ENCODE measurements around the gene NUTM2D.
"Not testable (repeated sequence)": the region's sequence is repeated elsewhere in the genome, so short reads cannot be mapped to it uniquely, and the experiment has no call there.

Gene NUTM2D

GRCh38 chr10:87396206-87396605 is 38.7 kb downstream of the NUTM2D start:
- H3K27me3 ChIP-seq, H3K36me3 ChIP-seq: not testable (repeated sequence)

GRCh38 chr10:87398436-87398835 is 40.9 kb downstream of the NUTM2D start:
- H3K4me3 ChIP-seq (ENCODE audit: low read depth in 1 of 2, low read length in 1 of 2); H3K27ac ChIP-seq; H3K9me3 ChIP-seq; H3K36me3 ChIP-seq; H3K27me3 ChIP-seq; H3K4me1 ChIP-seq (ENCODE audit: control insufficient read depth in 1 of 2, insufficient read depth in 1 of 2, low read depth in 1 of 2, low read length in 1 of 2): not testable (repeated sequence)

More at GRCh38 chr10:87396206-87396605, 38.7 kb downstream of the NUTM2D start:
- H3K4me3 ChIP-seq (ENCODE audit: low read depth in 1 of 2, low read length in 1 of 2); H3K27ac ChIP-seq; H3K9me3 ChIP-seq; H3K4me1 ChIP-seq (ENCODE audit: control insufficient read depth in 1 of 2, insufficient read depth in 1 of 2, low read depth in 1 of 2, low read length in 1 of 2): not testable (repeated sequence)

GRCh38 chr10:87407516-87408467 is 50.2 kb downstream of the NUTM2D start:
- H3K4me1 ChIP-seq (ENCODE audit: control insufficient read depth in 1 of 2, insufficient read depth in 1 of 2, low read depth in 1 of 2, low read length in 1 of 2): not testable (repeated sequence)

GRCh38 chr10:87413921-87414320 is 56.4 kb downstream of the NUTM2D start:
- not testable (repeated sequence) for H3K36me3 ChIP-seq; H3K4me1 ChIP-seq (ENCODE audit: control insufficient read depth in 1 of 2, insufficient read depth in 1 of 2, low read depth in 1 of 2, low read length in 1 of 2); H3K9me3 ChIP-seq; H3K27ac ChIP-seq; H3K4me3 ChIP-seq (ENCODE audit: low read depth in 1 of 2, low read length in 1 of 2)
- H3K27me3 ChIP-seq: peaks cover 25% of the 10 kb centered on the region

More at GRCh38 chr10:87407516-87408467, 50.2 kb downstream of the NUTM2D start:
- H3K27me3 ChIP-seq: peaks cover 49% of the 10 kb centered on the region
- not testable (repeated sequence) for H3K9me3 ChIP-seq; H3K36me3 ChIP-seq; H3K4me3 ChIP-seq (ENCODE audit: low read depth in 1 of 2, low read length in 1 of 2); H3K27ac ChIP-seq

All from neutrophil (primary cell).